Hepatocyte (in vitro differentiated cells): ENCODE data around the gene WDR55.

Experiments used
- CTCF ChIP-seq: fragments of 200-600 bp; sonication (generic); IDR thresholded peaks from 2 replicates; pipeline ENCODE4 v1.5.1; 2016; ENCODE audit warnings: antibody characterized with exemption, mild to moderate bottlenecking; ENCODE audit not compliant: poor library complexity
- EZH2 ChIP-seq: fragments of 200-600 bp; sonication (generic); IDR thresholded peaks from 2 replicates; pipeline ENCODE4 v1.6.1; 2016; ENCODE audit warnings: antibody characterized with exemption, mild to moderate bottlenecking, borderline replicate concordance

GRCh38 chr5:140694276-140694675 is 29.6 kb downstream of the WDR55 start:
- TF ChIP-seq CTCF (no peak), EZH2 (no peak)
